Panc1 (cell line): ENCODE measurements around the gene AKAP6.

Experiments
- POLR2AphosphoS5 ChIP-seq: IDR thresholded peaks from 2 replicates; pipeline ENCODE4 v1.6.1; 2012; ENCODE audit warnings: mild to moderate bottlenecking, low read depth, low read length, moderate library complexity
- SIN3A ChIP-seq: IDR thresholded peaks from 2 replicates; pipeline ENCODE4 v1.6.1; 2012; ENCODE audit warnings: low read depth, mild to moderate bottlenecking, low read length, moderate library complexity, borderline replicate concordance; ENCODE audit not compliant: insufficient read depth
- TCF7L2 ChIP-seq: IDR thresholded peaks from 2 replicates; pipeline ENCODE4 v1.6.1; 2011; ENCODE audit warnings: mild to moderate bottlenecking, low read depth, low read length, inconsistent platforms
- TF ChIP-seq, protein P1 (sequence below): fragments of 450-650 bp; IDR thresholded peaks from 2 replicates; pipeline ENCODE4 v1.5.1; 2017; ENCODE audit warnings: mild to moderate bottlenecking
- TF ChIP-seq, protein P2 (sequence below), 2 experiments: IDR thresholded peaks; 2 replicates each; pipeline ENCODE4 v1.6.1; 2011 to 2012; ENCODE audit warnings: low read depth in 2 of 2, control low read depth in 1 of 2, low read length in 1 of 2, mild to moderate bottlenecking in 1 of 2, moderate library complexity in 1 of 2; ENCODE audit not compliant: insufficient read depth in 1 of 2

DNA sequence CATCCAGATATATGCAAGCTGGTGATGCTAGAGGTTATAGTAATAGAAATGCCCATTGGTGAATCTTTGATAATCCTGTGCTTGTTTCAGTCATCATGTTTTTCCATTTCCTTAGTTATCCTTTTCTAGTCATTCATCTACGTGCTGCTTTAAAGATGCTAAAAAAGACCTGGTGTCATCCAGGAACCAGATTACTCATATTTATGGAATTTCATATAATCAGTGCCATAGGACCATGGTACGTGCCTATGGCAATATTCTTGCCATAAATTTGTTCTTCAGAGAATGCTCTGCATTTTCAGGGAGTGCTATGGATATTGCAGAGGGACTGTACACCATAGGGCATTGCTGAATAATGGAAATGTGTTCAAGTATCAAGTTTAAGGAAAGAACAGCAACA lies 267.3 kb downstream of the AKAP6 start:
- no peak for TF ChIP-seq POLR2AphosphoS5
- TF ChIP-seq, protein P1, sequence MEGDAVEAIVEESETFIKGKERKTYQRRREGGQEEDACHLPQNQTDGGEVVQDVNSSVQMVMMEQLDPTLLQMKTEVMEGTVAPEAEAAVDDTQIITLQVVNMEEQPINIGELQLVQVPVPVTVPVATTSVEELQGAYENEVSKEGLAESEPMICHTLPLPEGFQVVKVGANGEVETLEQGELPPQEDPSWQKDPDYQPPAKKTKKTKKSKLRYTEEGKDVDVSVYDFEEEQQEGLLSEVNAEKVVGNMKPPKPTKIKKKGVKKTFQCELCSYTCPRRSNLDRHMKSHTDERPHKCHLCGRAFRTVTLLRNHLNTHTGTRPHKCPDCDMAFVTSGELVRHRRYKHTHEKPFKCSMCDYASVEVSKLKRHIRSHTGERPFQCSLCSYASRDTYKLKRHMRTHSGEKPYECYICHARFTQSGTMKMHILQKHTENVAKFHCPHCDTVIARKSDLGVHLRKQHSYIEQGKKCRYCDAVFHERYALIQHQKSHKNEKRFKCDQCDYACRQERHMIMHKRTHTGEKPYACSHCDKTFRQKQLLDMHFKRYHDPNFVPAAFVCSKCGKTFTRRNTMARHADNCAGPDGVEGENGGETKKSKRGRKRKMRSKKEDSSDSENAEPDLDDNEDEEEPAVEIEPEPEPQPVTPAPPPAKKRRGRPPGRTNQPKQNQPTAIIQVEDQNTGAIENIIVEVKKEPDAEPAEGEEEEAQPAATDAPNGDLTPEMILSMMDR: no peak
- TF ChIP-seq, protein P2, sequence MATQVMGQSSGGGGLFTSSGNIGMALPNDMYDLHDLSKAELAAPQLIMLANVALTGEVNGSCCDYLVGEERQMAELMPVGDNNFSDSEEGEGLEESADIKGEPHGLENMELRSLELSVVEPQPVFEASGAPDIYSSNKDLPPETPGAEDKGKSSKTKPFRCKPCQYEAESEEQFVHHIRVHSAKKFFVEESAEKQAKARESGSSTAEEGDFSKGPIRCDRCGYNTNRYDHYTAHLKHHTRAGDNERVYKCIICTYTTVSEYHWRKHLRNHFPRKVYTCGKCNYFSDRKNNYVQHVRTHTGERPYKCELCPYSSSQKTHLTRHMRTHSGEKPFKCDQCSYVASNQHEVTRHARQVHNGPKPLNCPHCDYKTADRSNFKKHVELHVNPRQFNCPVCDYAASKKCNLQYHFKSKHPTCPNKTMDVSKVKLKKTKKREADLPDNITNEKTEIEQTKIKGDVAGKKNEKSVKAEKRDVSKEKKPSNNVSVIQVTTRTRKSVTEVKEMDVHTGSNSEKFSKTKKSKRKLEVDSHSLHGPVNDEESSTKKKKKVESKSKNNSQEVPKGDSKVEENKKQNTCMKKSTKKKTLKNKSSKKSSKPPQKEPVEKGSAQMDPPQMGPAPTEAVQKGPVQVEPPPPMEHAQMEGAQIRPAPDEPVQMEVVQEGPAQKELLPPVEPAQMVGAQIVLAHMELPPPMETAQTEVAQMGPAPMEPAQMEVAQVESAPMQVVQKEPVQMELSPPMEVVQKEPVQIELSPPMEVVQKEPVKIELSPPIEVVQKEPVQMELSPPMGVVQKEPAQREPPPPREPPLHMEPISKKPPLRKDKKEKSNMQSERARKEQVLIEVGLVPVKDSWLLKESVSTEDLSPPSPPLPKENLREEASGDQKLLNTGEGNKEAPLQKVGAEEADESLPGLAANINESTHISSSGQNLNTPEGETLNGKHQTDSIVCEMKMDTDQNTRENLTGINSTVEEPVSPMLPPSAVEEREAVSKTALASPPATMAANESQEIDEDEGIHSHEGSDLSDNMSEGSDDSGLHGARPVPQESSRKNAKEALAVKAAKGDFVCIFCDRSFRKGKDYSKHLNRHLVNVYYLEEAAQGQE (IDR thresholded peaks at IDR 0.05; ENCODE audit: insufficient read depth in 1 of 2, low read depth in 2 of 2, low read length in 1 of 2): no peak
- TF ChIP-seq TCF7L2: no peak
- no peak for TF ChIP-seq SIN3A
